ENCODE data around the gene ALDH1L2.

DNA sequence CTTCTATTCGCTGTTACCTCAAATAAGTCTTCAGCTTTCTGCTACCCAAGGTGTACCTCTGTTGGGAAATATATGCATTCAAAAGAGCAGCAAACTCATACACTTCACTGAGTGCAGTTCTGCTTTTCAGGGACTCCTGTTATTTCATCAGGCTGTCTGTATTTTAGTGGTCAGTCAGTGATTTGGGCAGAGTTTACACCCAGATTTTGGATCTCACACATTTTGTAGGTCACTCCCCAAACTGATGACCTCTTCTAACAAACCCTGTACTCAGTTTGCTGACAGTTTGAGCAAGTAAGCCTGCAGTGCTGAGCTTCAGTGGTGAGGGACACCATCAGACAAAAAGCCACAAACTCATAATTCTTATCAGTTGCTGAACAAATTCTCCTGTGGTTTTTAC, 15.1 kb upstream of the ALDH1L2 start:
- TF ChIP-seq POLR2A (IDR thresholded peaks at IDR 0.05), result no peak
- TF ChIP-seq, protein P1, sequence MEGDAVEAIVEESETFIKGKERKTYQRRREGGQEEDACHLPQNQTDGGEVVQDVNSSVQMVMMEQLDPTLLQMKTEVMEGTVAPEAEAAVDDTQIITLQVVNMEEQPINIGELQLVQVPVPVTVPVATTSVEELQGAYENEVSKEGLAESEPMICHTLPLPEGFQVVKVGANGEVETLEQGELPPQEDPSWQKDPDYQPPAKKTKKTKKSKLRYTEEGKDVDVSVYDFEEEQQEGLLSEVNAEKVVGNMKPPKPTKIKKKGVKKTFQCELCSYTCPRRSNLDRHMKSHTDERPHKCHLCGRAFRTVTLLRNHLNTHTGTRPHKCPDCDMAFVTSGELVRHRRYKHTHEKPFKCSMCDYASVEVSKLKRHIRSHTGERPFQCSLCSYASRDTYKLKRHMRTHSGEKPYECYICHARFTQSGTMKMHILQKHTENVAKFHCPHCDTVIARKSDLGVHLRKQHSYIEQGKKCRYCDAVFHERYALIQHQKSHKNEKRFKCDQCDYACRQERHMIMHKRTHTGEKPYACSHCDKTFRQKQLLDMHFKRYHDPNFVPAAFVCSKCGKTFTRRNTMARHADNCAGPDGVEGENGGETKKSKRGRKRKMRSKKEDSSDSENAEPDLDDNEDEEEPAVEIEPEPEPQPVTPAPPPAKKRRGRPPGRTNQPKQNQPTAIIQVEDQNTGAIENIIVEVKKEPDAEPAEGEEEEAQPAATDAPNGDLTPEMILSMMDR (IDR thresholded peaks at IDR 0.05 in 8 of 11, conservative IDR thresholded peaks at IDR 0.05 in 3 of 11), result no peak
- TF ChIP-seq POLR2AphosphoS5 (IDR thresholded peaks at IDR 0.05), result no peak
